Memory B cell (primary cell): ENCODE measurements around the gene PIP5K1B.

ENCODE experiments used
- ATAC-seq: fragments of 150-1000 bp; cut with Tn5 transposase; 2 replicates; pipeline ENCODE4 v1.10.0; 2021; ENCODE audit warnings: low read depth, mild to moderate bottlenecking, moderate library complexity
- DNase-seq, 2 donors: peaks; one replicate each; pipeline ENCODE4 v3.0.0; 2022; ENCODE audit warnings: low spot score in 2 of 2
- H3K27ac Mint-ChIP-seq: one replicate; pipeline ENCODE4 v1.8.0; 2022; ENCODE audit warnings: mild to moderate bottlenecking, moderate library complexity, mixed read lengths
- H3K27me3 Mint-ChIP-seq: one replicate; pipeline ENCODE4 v1.8.0; 2022; ENCODE audit warnings: mixed read lengths
- H3K36me3 Mint-ChIP-seq: one replicate; pipeline ENCODE4 v1.8.0; 2022; ENCODE audit warnings: mild to moderate bottlenecking, mixed read lengths
- H3K4me1 Mint-ChIP-seq: one replicate; pipeline ENCODE4 v1.8.0; 2022; ENCODE audit warnings: mixed read lengths
- H3K4me3 Mint-ChIP-seq: one replicate; pipeline ENCODE4 v1.8.0; 2022; ENCODE audit warnings: mild to moderate bottlenecking, moderate library complexity, mixed read lengths
- H3K9me3 Mint-ChIP-seq: one replicate; pipeline ENCODE4 v1.8.0; 2022; ENCODE audit warnings: mixed read lengths

The PIP5K1B gene

DNA sequence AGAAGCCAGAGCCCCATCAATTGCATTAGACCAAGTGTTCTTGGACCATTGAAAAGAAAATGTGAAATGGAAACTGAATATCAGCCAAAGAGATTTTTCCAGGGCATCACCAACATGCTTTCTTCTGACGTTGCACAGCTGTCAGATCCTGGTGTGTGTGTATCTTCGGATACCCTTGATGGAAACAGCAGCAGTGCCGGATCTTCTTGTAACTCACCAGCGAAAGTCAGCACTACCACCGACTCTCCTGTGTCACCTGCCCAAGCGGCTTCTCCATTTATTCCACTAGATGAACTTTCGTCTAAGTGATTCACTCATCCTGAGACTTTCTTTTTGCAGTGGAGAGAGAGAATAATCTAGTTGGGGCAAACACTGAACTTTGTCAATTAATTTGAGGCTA, 75.7 kb downstream of the PIP5K1B start:
- no peak for ATAC-seq
- Mint-ChIP-seq H3K27ac (no peak overlapping the region), H3K9me3 (no peaks in the 10 kb centered on the region), H3K4me3 (no peak overlapping the region), H3K4me1 (peaks cover 5% of the 10 kb centered on the region), H3K27me3 (no peaks in the 10 kb centered on the region), H3K36me3 (no peaks in the 10 kb centered on the region)
- DNase-seq: no peak

DNA sequence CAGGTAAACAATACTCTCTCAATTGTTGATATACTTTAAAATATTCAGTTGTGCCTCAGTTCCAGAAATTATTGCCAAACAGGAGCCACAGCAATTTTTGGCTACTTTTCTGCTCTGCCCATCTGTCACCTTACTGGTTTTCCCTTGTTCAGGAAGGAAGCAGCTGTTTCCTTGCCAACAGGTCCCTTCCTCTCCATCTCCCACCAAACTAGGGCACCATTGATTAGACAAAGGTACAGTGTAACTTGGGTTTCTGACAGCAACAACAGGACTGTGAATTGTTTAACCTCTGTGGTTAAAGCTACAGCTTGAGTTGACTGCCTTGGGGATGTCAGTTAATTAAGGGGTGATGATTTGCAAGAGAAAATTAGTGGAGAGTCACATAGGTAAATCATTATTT, 76.9 kb downstream of the PIP5K1B start:
- no peaks in the 10 kb centered on the region for H3K27me3 Mint-ChIP-seq
- no peak for ATAC-seq
- peaks cover 2% of the 10 kb centered on the region for H3K36me3 Mint-ChIP-seq
- no peak overlapping the region for H3K27ac Mint-ChIP-seq
- H3K4me3 Mint-ChIP-seq: no peak overlapping the region
- H3K4me1 Mint-ChIP-seq: peaks cover 8% of the 10 kb centered on the region
- no peaks in the 10 kb centered on the region for H3K9me3 Mint-ChIP-seq
- DNase-seq: no peak

DNA sequence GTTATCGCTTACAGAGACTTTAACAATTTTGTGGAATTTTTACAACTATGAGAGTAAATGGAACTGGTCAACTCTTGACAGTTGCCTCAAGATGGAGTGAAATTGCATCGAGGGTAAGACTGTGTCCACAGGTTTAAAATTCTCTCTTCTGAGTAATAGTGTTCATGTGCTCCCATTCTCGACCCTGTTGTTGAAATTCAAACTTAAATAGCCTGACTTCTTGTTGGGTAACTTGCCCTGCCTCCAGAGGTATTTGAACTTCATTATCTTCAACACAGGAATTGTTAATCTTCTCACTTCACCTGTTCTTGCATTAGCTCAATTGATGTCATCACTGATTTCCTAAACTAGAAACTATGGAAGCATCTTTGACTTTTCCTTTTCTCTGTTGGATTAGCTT, 77.5 kb downstream of the PIP5K1B start:
- Mint-ChIP-seq H3K27me3 (no peaks in the 10 kb centered on the region), H3K36me3 (peaks cover 5% of the 10 kb centered on the region), H3K4me3 (no peak overlapping the region), H3K4me1 (peaks cover 8% of the 10 kb centered on the region), H3K9me3 (no peaks in the 10 kb centered on the region), H3K27ac (no peak overlapping the region)
- DNase-seq: no peak
- ATAC-seq: no peak

DNA sequence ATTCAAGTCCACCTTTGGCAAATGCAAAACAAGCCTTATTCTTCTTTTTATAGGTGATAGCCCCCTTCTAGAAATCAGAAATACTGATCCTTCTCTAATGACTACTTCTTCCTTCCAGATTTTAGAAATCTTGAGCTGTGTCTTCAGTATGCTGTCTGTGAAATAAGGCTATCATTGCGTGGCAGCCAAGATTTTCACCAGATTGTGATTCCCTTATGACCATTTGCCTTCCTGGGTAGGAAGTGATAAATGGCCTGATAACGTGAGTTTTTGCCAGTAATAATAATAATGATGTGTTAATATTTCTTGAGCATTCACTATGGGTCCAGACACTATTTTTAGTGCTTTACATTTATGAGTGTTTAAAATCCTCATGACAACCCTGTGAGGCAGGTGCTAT, 80.9 kb downstream of the PIP5K1B start:
- H3K36me3 Mint-ChIP-seq: peaks cover 7% of the 10 kb centered on the region
- no peak overlapping the region for H3K27ac Mint-ChIP-seq
- peaks cover 7% of the 10 kb centered on the region for H3K4me1 Mint-ChIP-seq
- H3K4me3 Mint-ChIP-seq: no peak overlapping the region
- no peaks in the 10 kb centered on the region for H3K9me3 Mint-ChIP-seq
- no peak for DNase-seq
- ATAC-seq: no peak
- H3K27me3 Mint-ChIP-seq: no peaks in the 10 kb centered on the region

DNA sequence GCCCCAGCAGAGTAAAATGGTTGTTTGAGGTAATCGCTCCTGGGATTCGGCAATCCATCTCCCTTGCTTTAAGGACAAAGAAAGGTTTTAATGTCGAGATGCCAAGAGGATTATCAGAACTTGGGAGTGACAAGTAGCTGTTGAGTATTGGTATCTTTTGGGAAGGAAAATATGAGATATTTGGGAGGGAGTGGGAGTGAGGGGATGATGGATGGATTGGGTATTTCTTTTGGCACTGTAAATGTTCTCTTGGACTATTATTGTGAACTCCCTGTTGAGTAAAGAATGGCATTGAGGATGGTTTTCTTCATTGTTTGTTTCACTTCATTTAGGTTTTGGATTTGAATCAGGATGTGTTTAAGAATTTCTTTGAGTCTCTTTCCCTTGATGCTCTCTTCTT, 86.1 kb downstream of the PIP5K1B start:
- DNase-seq (no peak), ATAC-seq (no peak)

DNA sequence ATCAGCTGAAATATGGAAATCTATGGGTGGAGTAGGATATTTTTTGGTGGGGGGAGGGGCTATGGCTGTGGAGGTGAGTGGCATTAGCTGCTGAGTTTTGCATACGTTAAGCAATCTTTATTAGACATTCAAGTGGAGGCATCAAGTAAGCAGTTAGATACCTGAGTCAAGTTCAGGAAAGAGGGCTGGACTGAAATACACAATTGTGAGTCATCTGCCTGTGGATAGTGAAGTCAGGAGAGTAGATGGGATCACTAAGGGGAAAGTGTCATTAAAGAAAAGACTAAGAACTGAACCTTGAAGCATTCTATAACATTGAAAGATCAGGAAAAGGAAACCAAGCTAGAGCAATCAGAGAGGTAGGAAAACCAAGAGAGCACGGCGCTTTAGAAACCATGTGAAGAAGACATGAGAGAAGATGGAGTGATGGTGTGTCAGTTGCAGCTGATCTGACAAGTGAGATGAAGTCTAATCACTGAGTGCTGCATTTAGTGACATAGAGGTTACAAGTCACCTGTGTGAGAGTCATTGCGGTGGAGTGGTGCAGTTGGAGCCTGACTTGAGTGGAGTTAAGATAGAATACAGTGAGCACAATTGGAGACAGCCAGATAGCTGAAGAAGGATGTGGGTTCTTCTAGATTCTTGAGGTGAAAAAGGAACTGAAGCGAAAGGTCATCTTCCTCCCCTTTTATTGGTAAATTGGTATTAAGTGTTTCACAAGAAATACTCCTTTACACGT, 88.7 kb downstream of the PIP5K1B start:
- no peak overlapping the region for H3K4me3 Mint-ChIP-seq
- ATAC-seq: peak; percentile 87

More for the DNA sequence above, 86.1 kb downstream of the PIP5K1B start:
- Mint-ChIP-seq H3K4me3 (no peak overlapping the region), H3K36me3 (peaks cover 10% of the 10 kb centered on the region), H3K9me3 (no peaks in the 10 kb centered on the region), H3K27ac (no peak overlapping the region), H3K4me1 (peaks cover 3% of the 10 kb centered on the region), H3K27me3 (no peaks in the 10 kb centered on the region)

DNA sequence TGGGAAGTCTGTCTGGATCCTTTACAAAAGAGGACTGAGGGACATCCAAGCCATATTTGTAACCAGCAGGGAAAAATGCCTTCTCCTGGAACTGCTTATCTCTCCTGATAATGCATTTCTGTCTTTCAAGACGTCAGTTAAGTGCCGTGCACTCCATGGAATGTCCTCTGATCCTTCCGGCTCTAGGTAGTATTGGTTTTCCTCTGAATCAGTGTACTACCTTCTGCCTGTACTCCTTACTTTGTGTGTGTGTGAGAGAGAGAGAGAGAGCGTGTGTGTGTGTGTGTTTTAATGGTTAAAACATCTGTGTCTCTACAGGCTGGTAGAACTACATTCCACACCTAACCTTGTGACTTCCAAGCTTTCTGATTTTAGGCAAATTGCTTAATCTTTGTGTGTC, 89.9 kb downstream of the PIP5K1B start:
- peaks cover 27% of the 10 kb centered on the region for H3K4me1 Mint-ChIP-seq
- no peak overlapping the region for H3K4me3 Mint-ChIP-seq
- DNase-seq (no peak), ATAC-seq (no peak)
- no peaks in the 10 kb centered on the region for H3K9me3 Mint-ChIP-seq
- no peaks in the 10 kb centered on the region for H3K27me3 Mint-ChIP-seq
- peaks cover 17% of the 10 kb centered on the region for H3K36me3 Mint-ChIP-seq
- no peak overlapping the region for H3K27ac Mint-ChIP-seq

More for the DNA sequence above, 88.7 kb downstream of the PIP5K1B start:
- peaks cover 23% of the 10 kb centered on the region for H3K4me1 Mint-ChIP-seq
- no peak for DNase-seq
- H3K27ac Mint-ChIP-seq: no peak overlapping the region
- H3K36me3 Mint-ChIP-seq: peaks cover 13% of the 10 kb centered on the region
- H3K27me3 Mint-ChIP-seq: no peaks in the 10 kb centered on the region
- H3K9me3 Mint-ChIP-seq: no peaks in the 10 kb centered on the region

DNA sequence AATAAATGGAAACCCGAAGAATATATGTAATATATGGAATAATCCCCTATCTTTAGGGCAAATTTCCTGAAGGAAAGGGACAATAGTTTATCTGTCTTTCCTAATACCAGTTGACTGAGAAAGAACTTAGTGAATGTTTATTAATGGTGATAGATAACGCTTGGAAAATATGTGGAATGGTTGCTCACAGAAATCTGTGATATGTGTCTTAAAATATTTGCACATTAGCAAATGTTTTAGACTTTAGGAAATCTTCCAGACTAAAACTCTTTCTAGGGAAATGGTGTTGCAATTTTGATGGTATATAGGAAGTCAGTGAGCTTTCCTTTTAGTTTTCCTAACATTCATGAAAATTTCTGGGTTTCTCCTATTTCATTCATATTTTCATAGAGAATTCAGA, 90.4 kb downstream of the PIP5K1B start:
- no peaks in the 10 kb centered on the region for H3K9me3 Mint-ChIP-seq
- H3K27ac Mint-ChIP-seq: no peak overlapping the region
- DNase-seq (no peak), ATAC-seq (no peak)
- H3K36me3 Mint-ChIP-seq: peaks cover 17% of the 10 kb centered on the region
- no peaks in the 10 kb centered on the region for H3K27me3 Mint-ChIP-seq
- H3K4me1 Mint-ChIP-seq: peaks cover 27% of the 10 kb centered on the region
- H3K4me3 Mint-ChIP-seq: no peak overlapping the region

DNA sequence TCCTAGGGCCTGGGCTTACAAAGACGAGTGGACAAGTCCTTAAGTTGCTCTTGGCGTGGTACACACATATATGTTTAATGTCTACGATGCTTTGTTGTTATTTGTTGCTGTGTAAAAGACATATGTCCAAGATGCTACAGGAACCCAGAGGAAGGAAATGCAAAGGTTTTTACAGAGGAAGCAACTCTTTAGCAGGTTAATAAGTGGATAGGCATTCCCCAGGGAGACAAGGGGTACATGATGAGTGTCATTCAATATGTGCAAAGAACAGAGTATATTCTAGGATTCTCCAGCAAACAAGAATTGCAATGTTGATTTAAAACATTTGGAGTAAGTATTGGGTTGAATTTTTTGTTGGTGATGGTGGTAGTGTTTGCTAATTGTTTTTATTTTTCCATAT, 92.1 kb downstream of the PIP5K1B start:
- no peaks in the 10 kb centered on the region for H3K27me3 Mint-ChIP-seq
- no peak overlapping the region for H3K4me3 Mint-ChIP-seq
- DNase-seq (no peak), ATAC-seq (no peak)
- H3K9me3 Mint-ChIP-seq: no peaks in the 10 kb centered on the region
- H3K27ac Mint-ChIP-seq: no peak overlapping the region
- H3K36me3 Mint-ChIP-seq: peaks cover 12% of the 10 kb centered on the region
- peaks cover 24% of the 10 kb centered on the region for H3K4me1 Mint-ChIP-seq

DNA sequence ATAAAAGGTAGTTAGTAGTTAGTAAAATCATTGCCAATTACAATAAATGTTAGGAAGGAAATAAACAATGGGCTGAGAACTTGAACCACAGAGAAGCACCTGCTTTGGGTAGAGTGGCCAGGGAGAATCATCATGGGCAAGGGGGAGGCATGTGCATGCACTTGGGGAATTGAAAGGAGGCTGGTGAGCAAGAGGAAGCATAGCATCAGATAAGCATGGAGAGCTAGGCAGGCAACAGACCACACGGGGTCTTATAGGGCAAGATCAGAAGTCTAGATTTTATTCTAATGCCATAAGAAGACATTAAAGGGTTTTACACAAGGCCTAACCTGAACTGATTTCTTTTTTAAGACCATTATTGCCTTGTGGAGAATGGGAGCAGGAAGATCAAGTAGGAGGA, 93.4 kb downstream of the PIP5K1B start:
- DNase-seq: no peak

DNA sequence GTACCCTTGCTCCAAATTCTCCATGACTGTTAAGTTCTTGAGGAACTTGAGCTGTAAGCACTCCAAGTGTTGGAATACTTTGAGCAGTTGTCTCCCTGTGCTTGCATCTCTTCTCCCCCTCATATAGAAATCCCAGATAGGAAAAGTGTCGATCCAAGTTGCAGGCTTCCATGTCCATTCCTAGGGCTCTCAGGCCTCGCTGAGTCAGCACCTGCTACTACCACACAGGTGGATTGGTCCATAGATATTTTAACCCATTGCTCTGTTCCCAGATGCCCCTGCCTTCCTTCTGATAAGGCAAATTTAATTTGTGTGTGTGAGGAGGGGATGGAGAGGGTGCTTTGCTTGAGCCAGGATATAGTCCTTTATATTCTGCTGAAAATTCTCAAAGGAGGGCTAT, 95.8 kb downstream of the PIP5K1B start:
- ATAC-seq (no peak), DNase-seq (no peak)
- Mint-ChIP-seq H3K4me3 (no peak overlapping the region), H3K9me3 (no peaks in the 10 kb centered on the region), H3K27me3 (no peaks in the 10 kb centered on the region), H3K27ac (no peak overlapping the region), H3K4me1 (peaks cover 35% of the 10 kb centered on the region), H3K36me3 (peaks cover 15% of the 10 kb centered on the region)

More for the DNA sequence above, 93.4 kb downstream of the PIP5K1B start:
- H3K4me3 Mint-ChIP-seq: no peak overlapping the region
- peak overlapping the region; percentile 0 for H3K27ac Mint-ChIP-seq
- peaks cover 12% of the 10 kb centered on the region for H3K36me3 Mint-ChIP-seq
- no peak for ATAC-seq
- H3K4me1 Mint-ChIP-seq: peaks cover 24% of the 10 kb centered on the region
- H3K27me3 Mint-ChIP-seq: no peaks in the 10 kb centered on the region
- H3K9me3 Mint-ChIP-seq: no peaks in the 10 kb centered on the region

DNA sequence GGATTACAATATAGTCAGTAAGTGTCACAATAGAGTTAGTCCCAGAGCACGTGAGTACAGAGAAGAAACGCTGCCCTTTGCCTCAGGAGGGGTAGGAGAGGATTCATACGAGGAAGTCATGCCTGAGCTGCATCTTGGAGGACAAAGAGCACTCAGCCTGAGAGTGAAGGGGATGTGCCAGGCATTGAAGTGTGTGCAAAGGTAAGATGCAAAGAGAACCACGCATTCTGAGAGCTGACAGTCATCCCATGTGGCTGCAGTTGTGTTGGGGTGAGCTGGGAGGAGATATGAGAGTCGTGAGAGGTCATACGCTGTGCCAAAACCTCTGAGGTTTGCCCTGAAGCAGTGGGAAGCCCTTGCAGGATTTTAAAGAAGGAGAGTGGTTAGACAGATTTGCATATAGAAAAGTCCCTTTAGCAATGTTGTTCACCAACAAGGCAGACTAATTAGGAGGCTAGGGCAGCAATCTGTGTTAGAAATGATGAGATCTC, 97.5 kb downstream of the PIP5K1B start:
- Mint-ChIP-seq H3K27ac (no peak overlapping the region), H3K27me3 (no peaks in the 10 kb centered on the region), H3K36me3 (peaks cover 12% of the 10 kb centered on the region), H3K4me3 (no peak overlapping the region), H3K4me1 (peaks cover 31% of the 10 kb centered on the region), H3K9me3 (no peaks in the 10 kb centered on the region)
- ATAC-seq (peak; percentile 97), DNase-seq (peak in 1 of 2 donors; percentile 28)

DNA sequence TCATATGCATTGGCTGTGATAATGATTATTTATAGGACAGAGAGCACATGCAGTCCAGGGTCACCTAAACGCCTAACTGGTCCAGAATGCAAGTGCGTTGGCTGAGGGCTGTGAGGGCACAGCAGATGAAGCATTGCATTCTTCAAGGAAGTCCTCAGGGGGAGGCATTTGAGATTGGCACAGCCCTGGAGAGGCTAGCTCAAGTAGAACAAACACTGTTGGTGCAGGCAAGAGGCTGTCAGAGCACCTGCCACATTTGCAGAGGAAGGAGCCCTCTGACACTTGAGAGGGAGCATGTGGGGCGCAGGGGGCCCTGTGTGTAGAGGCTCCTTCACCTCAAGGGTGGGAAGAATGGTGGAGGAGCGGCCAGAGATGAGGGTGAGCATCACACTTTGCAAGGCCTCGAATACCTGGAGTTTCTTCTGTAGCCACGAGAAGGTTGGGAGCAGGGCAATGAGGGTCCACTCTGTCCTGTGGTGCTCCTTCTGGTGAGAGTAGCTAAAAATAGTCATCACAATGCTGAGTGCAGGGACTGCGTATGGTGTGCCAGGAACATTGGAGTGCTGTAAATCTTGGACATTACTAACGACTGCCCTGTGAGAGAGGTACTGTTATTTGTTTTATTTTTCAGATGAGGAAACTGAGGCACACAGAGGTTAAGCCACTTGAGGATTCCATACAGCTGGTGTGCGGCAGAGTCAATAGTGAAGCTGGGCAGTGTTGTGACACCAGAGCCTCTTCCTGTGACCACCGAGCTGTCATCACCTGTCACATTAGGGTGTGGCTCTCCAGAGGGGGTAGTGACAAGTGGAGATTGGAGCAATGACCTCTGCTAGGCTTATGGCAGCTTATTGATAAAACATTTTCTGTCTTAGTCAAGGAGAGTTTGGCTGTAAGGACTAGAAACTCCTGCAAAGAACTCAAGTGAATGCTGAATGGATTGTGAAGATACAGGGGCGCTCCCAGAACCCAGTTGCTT, 100.2 kb downstream of the PIP5K1B start:
- H3K4me3 Mint-ChIP-seq: no peak overlapping the region
- H3K9me3 Mint-ChIP-seq: no peaks in the 10 kb centered on the region
- DNase-seq (no peak), ATAC-seq (no peak)
- peaks cover 4% of the 10 kb centered on the region for H3K36me3 Mint-ChIP-seq
- H3K4me1 Mint-ChIP-seq: peaks cover 24% of the 10 kb centered on the region
- H3K27ac Mint-ChIP-seq: peak overlapping the region; percentile 61
- H3K27me3 Mint-ChIP-seq: no peaks in the 10 kb centered on the region

DNA sequence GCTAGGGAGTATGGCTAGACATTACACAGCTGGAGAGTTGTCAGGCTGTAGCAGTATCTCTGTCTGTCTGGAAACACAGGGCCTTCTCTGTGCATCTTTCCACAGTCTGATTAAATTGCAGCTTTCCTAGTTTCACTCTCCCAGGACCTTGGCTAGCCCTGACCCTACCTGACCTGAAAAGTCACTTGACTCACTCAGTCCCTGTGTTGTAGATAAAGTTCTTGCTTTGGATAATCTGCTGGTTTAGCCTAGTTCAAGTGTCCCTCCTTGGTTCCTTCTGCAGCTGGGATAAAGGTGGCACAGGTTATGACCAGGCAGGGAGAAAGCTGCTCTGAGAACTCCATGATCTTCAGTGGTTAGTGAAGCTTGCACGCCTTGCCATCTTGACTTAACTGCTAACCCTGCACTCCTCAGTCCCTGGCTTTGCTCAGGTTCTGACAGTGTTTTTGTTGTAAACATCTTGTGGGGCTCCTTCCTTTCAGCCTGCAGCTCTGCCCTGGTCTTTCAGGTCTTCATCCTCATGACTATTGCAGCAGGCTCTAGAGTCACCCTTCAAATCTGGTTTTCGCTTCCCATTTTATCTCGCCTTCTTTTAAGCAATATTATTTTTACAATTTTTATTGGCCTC, 101.0 kb downstream of the PIP5K1B start:
- Mint-ChIP-seq H3K27me3 (no peaks in the 10 kb centered on the region), H3K36me3 (peaks cover 4% of the 10 kb centered on the region), H3K4me1 (peaks cover 24% of the 10 kb centered on the region), H3K27ac (peak overlapping the region; percentile 6), H3K4me3 (no peak overlapping the region), H3K9me3 (no peaks in the 10 kb centered on the region)
- no peak for ATAC-seq
- no peak for DNase-seq
